Hepatocyte (in vitro differentiated cells): ENCODE measurements around the gene TMEM201.

ENCODE experiments used
- EZH2 ChIP-seq: fragments of 200-600 bp; sonication (generic); IDR thresholded peaks from 2 replicates; pipeline ENCODE4 v1.6.1; 2016; ENCODE audit warnings: antibody characterized with exemption, mild to moderate bottlenecking, borderline replicate concordance
- EZH2phosphoT487 ChIP-seq: fragments of 200-600 bp; sonication (generic); IDR thresholded peaks from one replicate; pipeline ENCODE4 v1.6.1; 2018; ENCODE audit warnings: antibody characterized with exemption, mild to moderate bottlenecking, low read depth, moderate library complexity; ENCODE audit not compliant: unreplicated experiment, severe bottlenecking
- TF ChIP-seq, protein P1 (sequence below): fragments of 200-600 bp; sonication (generic); IDR thresholded peaks from 2 replicates; pipeline ENCODE4 v1.5.1; 2016; ENCODE audit warnings: antibody characterized with exemption, mild to moderate bottlenecking; ENCODE audit not compliant: poor library complexity

DNA sequence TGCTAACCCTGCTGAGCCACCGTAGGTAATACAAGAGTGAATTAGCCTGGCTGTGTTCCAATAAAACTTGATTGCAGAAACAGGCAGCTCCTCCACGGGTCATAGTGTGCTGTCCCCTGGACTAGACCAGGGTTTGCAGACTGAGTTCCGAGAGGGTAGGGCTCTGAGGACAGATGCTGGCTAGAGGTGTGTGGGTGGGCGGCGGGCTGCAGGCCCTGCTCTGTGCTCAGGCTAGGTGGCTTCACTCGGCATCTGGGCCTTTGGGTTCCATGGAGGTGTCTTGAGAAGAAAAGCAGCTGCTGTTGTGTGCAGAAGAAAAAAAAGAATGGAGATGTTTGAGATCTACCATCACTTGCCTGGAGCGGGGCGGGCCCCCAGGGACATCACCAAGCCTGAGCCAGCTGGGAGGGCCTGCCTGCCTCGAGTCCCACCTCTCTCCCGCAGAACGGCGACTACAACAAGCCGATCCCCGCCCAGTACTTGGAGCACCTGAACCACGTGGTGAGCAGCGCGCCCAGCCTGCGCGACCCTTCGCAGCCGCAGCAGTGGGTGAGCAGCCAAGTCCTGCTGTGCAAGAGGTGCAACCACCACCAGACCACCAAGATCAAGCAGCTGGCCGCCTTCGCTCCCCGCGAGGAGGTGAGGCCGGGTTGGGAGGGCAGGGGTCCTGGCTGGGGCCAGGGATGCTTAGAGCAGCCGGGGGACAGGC lies 7.9 kb downstream of the TMEM201 start:
- TF ChIP-seq, protein P1, sequence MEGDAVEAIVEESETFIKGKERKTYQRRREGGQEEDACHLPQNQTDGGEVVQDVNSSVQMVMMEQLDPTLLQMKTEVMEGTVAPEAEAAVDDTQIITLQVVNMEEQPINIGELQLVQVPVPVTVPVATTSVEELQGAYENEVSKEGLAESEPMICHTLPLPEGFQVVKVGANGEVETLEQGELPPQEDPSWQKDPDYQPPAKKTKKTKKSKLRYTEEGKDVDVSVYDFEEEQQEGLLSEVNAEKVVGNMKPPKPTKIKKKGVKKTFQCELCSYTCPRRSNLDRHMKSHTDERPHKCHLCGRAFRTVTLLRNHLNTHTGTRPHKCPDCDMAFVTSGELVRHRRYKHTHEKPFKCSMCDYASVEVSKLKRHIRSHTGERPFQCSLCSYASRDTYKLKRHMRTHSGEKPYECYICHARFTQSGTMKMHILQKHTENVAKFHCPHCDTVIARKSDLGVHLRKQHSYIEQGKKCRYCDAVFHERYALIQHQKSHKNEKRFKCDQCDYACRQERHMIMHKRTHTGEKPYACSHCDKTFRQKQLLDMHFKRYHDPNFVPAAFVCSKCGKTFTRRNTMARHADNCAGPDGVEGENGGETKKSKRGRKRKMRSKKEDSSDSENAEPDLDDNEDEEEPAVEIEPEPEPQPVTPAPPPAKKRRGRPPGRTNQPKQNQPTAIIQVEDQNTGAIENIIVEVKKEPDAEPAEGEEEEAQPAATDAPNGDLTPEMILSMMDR, result no peak
- TF ChIP-seq EZH2phosphoT487 (no peak), EZH2 (no peak)
